Measurements from ENCODE around the gene SPIRE1.

Gene SPIRE1

DNA sequence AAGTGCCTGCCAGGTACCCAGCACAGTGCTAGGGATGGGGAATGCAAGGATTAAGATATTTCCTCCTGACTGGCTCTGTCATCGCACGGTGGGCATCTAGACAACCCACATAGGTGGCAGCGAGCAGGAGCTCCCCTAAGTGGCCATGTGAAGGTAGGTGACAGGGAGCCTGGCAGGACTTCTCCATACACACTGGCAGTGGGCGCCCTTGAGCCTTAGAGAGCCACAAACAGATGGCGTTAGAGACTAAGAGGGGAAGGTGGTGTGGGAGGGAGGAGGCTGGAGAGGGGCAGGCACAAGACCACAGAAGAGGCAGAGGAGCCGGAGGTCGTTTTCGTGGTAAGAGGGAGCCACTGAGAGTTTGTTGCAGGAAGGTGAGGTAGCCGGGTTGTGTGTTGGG lies 235.0 kb downstream of the SPIRE1 start:
- no peak for ATAC-seq
- TF ChIP-seq RARB (CRISPR knock-in tag; IDR thresholded peaks at IDR 0.05) (no peak), TCF4 (CRISPR knock-in tag; IDR thresholded peaks at IDR 0.05; ENCODE audit: borderline replicate concordance) (no peak), ESRRG (CRISPR knock-in tag; IDR thresholded peaks at IDR 0.05) (no peak), ZNF565 (CRISPR knock-in tag; conservative IDR thresholded peaks at IDR 0.05; ENCODE audit: low read depth) (no peak), TOX (CRISPR knock-in tag; IDR thresholded peaks at IDR 0.05; ENCODE audit: borderline replicate concordance) (no peak), SNAI2 (CRISPR knock-in tag; IDR thresholded peaks at IDR 0.05) (no peak), ARNTL (CRISPR knock-in tag; IDR thresholded peaks at IDR 0.05; ENCODE audit: borderline replicate concordance, low read depth) (no peak)
- TF ChIP-seq, protein P1, sequence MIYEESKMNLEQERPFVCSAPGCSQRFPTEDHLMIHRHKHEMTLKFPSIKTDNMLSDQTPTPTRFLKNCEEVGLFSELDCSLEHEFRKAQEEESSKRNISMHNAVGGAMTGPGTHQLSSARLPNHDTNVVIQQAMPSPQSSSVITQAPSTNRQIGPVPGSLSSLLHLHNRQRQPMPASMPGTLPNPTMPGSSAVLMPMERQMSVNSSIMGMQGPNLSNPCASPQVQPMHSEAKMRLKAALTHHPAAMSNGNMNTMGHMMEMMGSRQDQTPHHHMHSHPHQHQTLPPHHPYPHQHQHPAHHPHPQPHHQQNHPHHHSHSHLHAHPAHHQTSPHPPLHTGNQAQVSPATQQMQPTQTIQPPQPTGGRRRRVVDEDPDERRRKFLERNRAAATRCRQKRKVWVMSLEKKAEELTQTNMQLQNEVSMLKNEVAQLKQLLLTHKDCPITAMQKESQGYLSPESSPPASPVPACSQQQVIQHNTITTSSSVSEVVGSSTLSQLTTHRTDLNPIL (CRISPR knock-in tag; IDR thresholded peaks at IDR 0.05; ENCODE audit: low read depth): no peak
- TF ChIP-seq, protein P2, sequence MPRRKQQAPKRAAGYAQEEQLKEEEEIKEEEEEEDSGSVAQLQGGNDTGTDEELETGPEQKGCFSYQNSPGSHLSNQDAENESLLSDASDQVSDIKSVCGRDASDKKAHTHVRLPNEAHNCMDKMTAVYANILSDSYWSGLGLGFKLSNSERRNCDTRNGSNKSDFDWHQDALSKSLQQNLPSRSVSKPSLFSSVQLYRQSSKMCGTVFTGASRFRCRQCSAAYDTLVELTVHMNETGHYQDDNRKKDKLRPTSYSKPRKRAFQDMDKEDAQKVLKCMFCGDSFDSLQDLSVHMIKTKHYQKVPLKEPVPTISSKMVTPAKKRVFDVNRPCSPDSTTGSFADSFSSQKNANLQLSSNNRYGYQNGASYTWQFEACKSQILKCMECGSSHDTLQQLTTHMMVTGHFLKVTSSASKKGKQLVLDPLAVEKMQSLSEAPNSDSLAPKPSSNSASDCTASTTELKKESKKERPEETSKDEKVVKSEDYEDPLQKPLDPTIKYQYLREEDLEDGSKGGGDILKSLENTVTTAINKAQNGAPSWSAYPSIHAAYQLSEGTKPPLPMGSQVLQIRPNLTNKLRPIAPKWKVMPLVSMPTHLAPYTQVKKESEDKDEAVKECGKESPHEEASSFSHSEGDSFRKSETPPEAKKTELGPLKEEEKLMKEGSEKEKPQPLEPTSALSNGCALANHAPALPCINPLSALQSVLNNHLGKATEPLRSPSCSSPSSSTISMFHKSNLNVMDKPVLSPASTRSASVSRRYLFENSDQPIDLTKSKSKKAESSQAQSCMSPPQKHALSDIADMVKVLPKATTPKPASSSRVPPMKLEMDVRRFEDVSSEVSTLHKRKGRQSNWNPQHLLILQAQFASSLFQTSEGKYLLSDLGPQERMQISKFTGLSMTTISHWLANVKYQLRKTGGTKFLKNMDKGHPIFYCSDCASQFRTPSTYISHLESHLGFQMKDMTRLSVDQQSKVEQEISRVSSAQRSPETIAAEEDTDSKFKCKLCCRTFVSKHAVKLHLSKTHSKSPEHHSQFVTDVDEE (CRISPR knock-in tag; IDR thresholded peaks at IDR 0.05): no peak

DNA sequence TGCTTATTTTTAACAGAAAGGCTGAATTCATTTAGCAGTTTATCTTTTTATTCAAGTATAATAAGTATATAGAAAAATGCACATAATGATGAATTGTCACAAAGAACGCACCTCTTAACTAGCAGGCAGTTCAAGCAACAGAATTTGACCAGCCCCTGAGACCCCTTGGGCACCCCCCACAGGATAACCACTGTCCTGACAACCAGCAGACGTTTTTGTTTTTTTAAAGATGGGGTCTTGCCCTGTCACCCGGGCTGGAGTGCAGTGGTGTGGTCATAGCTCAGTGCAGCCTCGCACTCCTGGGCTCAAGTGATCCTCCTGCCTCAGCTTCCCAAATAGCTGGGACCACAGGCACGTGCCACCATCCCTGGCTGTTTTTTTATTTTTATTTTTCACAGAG lies 236.2 kb downstream of the SPIRE1 start:
- ATAC-seq: no peak
- TF ChIP-seq, protein P2 (CRISPR knock-in tag; IDR thresholded peaks at IDR 0.05): no peak
- no peak for TF ChIP-seq SNAI2 (CRISPR knock-in tag; IDR thresholded peaks at IDR 0.05)
- no peak for TF ChIP-seq CSDC2 (CRISPR knock-in tag; IDR thresholded peaks at IDR 0.05)
- no peak for TF ChIP-seq ISL1 (CRISPR knock-in tag; IDR thresholded peaks at IDR 0.05)
- TF ChIP-seq, protein P3, sequence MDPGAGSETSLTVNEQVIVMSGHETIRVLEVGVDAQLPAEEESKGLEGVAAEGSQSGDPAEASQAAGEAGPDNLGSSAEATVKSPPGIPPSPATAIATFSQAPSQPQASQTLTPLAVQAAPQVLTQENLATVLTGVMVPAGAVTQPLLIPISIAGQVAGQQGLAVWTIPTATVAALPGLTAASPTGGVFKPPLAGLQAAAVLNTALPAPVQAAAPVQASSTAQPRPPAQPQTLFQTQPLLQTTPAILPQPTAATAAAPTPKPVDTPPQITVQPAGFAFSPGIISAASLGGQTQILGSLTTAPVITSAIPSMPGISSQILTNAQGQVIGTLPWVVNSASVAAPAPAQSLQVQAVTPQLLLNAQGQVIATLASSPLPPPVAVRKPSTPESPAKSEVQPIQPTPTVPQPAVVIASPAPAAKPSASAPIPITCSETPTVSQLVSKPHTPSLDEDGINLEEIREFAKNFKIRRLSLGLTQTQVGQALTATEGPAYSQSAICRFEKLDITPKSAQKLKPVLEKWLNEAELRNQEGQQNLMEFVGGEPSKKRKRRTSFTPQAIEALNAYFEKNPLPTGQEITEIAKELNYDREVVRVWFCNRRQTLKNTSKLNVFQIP (CRISPR knock-in tag; IDR thresholded peaks at IDR 0.05; ENCODE audit: borderline replicate concordance, low read depth): no peak

DNA sequence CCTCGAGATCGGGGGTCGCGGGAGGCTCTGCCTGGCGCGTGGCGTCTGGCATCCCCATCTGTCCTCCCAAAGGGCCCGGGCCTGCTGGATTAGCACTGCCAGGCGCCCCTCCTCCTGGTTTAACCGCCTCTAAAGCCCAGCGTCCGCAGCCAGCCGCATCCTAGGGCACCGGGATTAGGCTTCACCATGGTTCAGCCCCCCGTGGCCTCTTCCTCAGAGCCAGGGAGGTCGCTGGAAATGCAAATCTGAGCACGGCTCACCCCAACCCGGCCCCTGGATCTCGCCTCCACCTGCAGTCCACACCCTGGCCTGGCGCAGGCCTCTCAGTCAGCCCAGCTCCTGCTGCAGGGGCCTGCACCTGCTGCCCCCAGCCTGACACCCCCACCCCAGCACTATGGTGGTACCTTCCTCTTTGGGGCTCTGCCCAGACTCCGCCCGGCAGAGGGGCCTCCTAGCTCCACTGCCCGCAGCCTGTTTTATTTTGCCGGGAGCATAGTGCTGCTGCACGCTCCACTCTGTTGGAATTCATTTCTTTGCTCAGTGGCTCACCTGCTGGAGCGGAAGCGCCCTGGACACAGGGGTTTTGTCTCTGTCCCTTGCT lies 237.0 kb downstream of the SPIRE1 start:
- ATAC-seq: peak; percentile 29
- TF ChIP-seq GLIS3 (CRISPR knock-in tag; IDR thresholded peaks at IDR 0.05): no peak
- no peak for TF ChIP-seq ZNF565 (CRISPR knock-in tag; conservative IDR thresholded peaks at IDR 0.05; ENCODE audit: low read depth)
- no peak for TF ChIP-seq ZNF8 (CRISPR knock-in tag; IDR thresholded peaks at IDR 0.05)
- TF ChIP-seq SNAI2 (CRISPR knock-in tag; IDR thresholded peaks at IDR 0.05): no peak
- TF ChIP-seq PPARA (CRISPR knock-in tag; IDR thresholded peaks at IDR 0.05; ENCODE audit: borderline replicate concordance): no peak
- TF ChIP-seq ESRRG (CRISPR knock-in tag; IDR thresholded peaks at IDR 0.05): no peak
- TF ChIP-seq, protein P2 (CRISPR knock-in tag; IDR thresholded peaks at IDR 0.05): no peak
- TF ChIP-seq OSR1 (CRISPR knock-in tag; IDR thresholded peaks at IDR 0.05): no peak
- no peak for TF ChIP-seq ARNTL (CRISPR knock-in tag; IDR thresholded peaks at IDR 0.05; ENCODE audit: borderline replicate concordance, low read depth)
- TF ChIP-seq, protein P3 (CRISPR knock-in tag; IDR thresholded peaks at IDR 0.05; ENCODE audit: borderline replicate concordance, low read depth): no peak
- TF ChIP-seq TOX (CRISPR knock-in tag; IDR thresholded peaks at IDR 0.05; ENCODE audit: borderline replicate concordance): no peak
- TF ChIP-seq, protein P4, sequence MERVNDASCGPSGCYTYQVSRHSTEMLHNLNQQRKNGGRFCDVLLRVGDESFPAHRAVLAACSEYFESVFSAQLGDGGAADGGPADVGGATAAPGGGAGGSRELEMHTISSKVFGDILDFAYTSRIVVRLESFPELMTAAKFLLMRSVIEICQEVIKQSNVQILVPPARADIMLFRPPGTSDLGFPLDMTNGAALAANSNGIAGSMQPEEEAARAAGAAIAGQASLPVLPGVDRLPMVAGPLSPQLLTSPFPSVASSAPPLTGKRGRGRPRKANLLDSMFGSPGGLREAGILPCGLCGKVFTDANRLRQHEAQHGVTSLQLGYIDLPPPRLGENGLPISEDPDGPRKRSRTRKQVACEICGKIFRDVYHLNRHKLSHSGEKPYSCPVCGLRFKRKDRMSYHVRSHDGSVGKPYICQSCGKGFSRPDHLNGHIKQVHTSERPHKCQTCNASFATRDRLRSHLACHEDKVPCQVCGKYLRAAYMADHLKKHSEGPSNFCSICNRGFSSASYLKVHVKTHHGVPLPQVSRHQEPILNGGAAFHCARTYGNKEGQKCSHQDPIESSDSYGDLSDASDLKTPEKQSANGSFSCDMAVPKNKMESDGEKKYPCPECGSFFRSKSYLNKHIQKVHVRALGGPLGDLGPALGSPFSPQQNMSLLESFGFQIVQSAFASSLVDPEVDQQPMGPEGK (CRISPR knock-in tag; IDR thresholded peaks at IDR 0.05; ENCODE audit: borderline replicate concordance): no peak
- TF ChIP-seq TCF4 (CRISPR knock-in tag; IDR thresholded peaks at IDR 0.05; ENCODE audit: borderline replicate concordance): no peak; the same call in 1 of the 2 replicates
- TF ChIP-seq BACH2 (CRISPR knock-in tag; IDR thresholded peaks at IDR 0.05; ENCODE audit: borderline replicate concordance): no peak
- TF ChIP-seq ZNF70 (CRISPR knock-in tag; IDR thresholded peaks at IDR 0.05): no peak
- no peak for TF ChIP-seq CSDC2 (CRISPR knock-in tag; IDR thresholded peaks at IDR 0.05)
- no peak for TF ChIP-seq RARB (CRISPR knock-in tag; IDR thresholded peaks at IDR 0.05)
